ENCODE results near the gene MAP2K3. TPM values are rescaled to one million over a fixed set of nuclear protein-coding genes. Genes with fewer than 3 reads are reported as not detected.

Gene MAP2K3
- total RNA-seq, 2 experiments from 2014 or later = 122 to 123 TPM

DNA sequence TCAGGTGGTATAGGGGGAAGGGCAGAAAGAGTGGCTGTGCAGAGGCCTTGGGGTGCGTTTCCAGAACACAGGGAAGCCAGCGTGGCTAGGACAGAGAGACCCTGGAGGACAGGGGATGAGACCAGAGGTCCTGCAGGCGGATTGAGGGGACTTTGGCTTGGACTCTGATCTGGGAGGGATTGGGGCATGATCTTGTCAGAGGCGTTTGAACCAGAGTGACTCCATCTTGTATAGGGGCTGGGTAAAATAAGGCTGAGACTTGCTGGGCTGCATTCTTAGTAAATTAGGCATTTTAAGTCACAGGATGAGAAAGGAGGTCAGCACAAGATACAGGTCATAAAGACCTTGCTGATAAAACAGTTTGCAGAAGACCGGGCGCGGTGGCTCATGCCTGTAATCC is 25.9 kb upstream of the MAP2K3 start:
- no peak for DNase-seq
- CTCF ChIA-PET = interaction anchor here (1.1 kb wide), 1 partner anchor 21 kb away, joined by 9 read pairs; no protein-coding TSS in a partner anchor
- peaks cover 13% of the 10 kb centered on the region for H3K4me1 Mint-ChIP-seq

GRCh38 chr17:21262259-21262993 is 22.1 kb upstream of the MAP2K3 start:
- H3K27ac Mint-ChIP-seq = no peak overlapping the region
- no peaks in the 10 kb centered on the region for H3K27me3 Mint-ChIP-seq
- H3K4me1 Mint-ChIP-seq = peaks cover 12% of the 10 kb centered on the region
- no peak for DNase-seq
- no peak for ATAC-seq
- no peaks in the 10 kb centered on the region for H3K36me3 Mint-ChIP-seq (ENCODE audit: low read depth)
- H3K9me3 Mint-ChIP-seq (ENCODE audit: low read depth) = no peaks in the 10 kb centered on the region
- intact Hi-C loops (cut with DNase I, micrococcal nuclease) = no loop called here
- ChIA-PET POLR2A (no interaction called here), CTCF (interaction anchor here (0.6 kb wide), 1 partner anchor 10 kb away, joined by 3 read pairs; no protein-coding TSS in a partner anchor)
- no peak overlapping the region for H3K4me3 Mint-ChIP-seq

More for the DNA sequence above, 25.9 kb upstream of the MAP2K3 start:
- Mint-ChIP-seq H3K9me3 (ENCODE audit: low read depth) (no peaks in the 10 kb centered on the region), H3K36me3 (ENCODE audit: low read depth) (no peaks in the 10 kb centered on the region), H3K27me3 (no peaks in the 10 kb centered on the region), H3K4me3 (no peak overlapping the region), H3K27ac (no peak overlapping the region)
- POLR2A ChIA-PET = interaction anchor here (0.7 kb wide), 1 partner anchor 124 kb away, joined by 4 read pairs; no protein-coding TSS in a partner anchor
- intact Hi-C loops (cut with DNase I, micrococcal nuclease) = no loop called here
- no peak for ATAC-seq

GRCh38 chr17:21263376-21263775 is 21.1 kb upstream of the MAP2K3 start:
- intact Hi-C loops (cut with DNase I, micrococcal nuclease) = no loop called here
- Mint-ChIP-seq H3K27ac (no peak overlapping the region), H3K4me1 (peaks cover 20% of the 10 kb centered on the region), H3K9me3 (ENCODE audit: low read depth) (no peaks in the 10 kb centered on the region), H3K36me3 (ENCODE audit: low read depth) (no peaks in the 10 kb centered on the region), H3K4me3 (no peak overlapping the region), H3K27me3 (no peaks in the 10 kb centered on the region)
- POLR2A ChIA-PET = no interaction called here
- CTCF ChIA-PET = no interaction called here
- DNase-seq (no peak), ATAC-seq (peak; percentile 85)

- ChIA-PET CTCF (interaction anchor here (0.6 to 2.2 kb wide), 2 partner anchors 11 to 54 kb away, joined by 3 to 9 read pairs; no protein-coding TSS in a partner anchor), POLR2A (no interaction called here)
- Mint-ChIP-seq H3K27me3 (no peaks in the 10 kb centered on the region), H3K9me3 (ENCODE audit: low read depth) (no peaks in the 10 kb centered on the region), H3K4me1 (peaks cover 15% of the 10 kb centered on the region), H3K36me3 (ENCODE audit: low read depth) (no peaks in the 10 kb centered on the region), H3K27ac (peak overlapping the region; percentile 5), H3K4me3 (no peak overlapping the region)
- DNase-seq (no peak), ATAC-seq (peak; percentile 30)
- intact Hi-C loops (cut with DNase I, micrococcal nuclease) = no loop called here
Measured at GRCh38 chr17:21268596-21269188, 15.8 kb upstream of the MAP2K3 start.

DNA sequence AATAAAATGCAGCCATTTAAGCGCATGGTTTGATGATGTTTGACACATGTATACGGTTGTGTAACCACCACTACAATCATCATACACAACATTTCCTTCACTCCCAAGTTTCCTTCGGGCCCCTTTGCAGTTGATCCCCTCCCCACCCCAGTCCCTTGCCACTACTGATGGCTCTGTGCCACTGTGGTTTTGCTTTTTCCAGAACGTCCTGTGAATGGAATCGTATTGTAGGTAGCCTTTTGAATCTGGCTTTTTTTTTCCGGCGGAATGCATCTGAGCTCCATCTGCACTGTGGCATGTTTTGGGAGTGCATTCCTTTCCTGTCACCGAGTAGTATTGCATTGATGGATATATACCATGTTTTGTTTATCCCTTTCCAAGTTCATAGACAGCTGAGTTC is 15.1 kb upstream of the MAP2K3 start:
- ChIA-PET POLR2A (no interaction called here), CTCF (interaction anchor here (0.6 to 2.2 kb wide), 4 partner anchors 10 to 1072 kb away, joined by 3 to 9 read pairs (median 3); no protein-coding TSS in a partner anchor)
- Mint-ChIP-seq H3K4me3 (no peak overlapping the region), H3K27ac (no peak overlapping the region), H3K27me3 (no peaks in the 10 kb centered on the region), H3K9me3 (ENCODE audit: low read depth) (no peaks in the 10 kb centered on the region), H3K36me3 (ENCODE audit: low read depth) (no peaks in the 10 kb centered on the region), H3K4me1 (peaks cover 15% of the 10 kb centered on the region)
- ATAC-seq = no peak
- intact Hi-C loops (cut with DNase I, micrococcal nuclease) = no loop called here
- no peak for DNase-seq

DNA sequence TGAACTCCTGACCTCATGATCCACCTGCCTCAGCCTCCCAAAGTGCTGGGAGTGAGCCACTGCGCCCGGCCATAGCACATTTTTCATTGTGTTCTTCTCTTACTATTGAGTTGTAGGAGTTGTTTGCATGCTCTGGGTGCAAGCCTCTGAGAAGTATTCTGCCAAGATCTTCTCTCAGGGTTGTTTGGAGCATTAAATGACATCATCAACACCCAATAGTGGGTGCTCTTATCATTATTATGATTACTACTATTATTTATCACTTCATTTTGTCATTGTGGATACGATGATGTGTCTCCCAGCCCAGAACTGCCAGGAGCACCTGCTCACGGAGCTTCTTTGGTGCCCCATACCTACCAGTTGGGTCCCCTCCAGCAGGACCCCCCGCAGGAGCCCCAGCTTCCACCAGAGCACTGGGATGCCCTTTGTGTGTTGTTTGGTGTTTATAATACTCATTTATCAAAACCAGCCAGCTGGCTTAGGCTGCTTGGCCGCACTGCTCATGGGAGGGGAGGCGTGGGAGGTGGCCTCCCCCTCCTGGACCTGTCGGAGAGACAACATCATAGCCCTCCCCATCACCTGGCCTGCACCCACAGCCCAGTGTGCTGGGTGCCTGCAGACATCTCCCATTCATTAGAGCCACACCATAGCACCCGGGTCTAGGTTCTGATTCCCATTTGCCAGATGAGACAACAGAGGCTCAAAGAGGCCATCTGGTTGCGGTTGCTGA is 12.9 kb upstream of the MAP2K3 start:
- ChIA-PET CTCF (no interaction called here), POLR2A (no interaction called here)
- Mint-ChIP-seq H3K27me3 (no peaks in the 10 kb centered on the region), H3K27ac (no peak overlapping the region), H3K4me1 (peaks cover 24% of the 10 kb centered on the region), H3K36me3 (ENCODE audit: low read depth) (no peaks in the 10 kb centered on the region), H3K4me3 (no peak overlapping the region), H3K9me3 (ENCODE audit: low read depth) (no peaks in the 10 kb centered on the region)
- intact Hi-C loops (cut with DNase I, micrococcal nuclease) = no loop called here
- DNase-seq = no peak
- no peak for ATAC-seq

GRCh38 chr17:21272250-21272649 is 12.3 kb upstream of the MAP2K3 start:
- Mint-ChIP-seq H3K27ac (no peak overlapping the region), H3K36me3 (ENCODE audit: low read depth) (no peaks in the 10 kb centered on the region), H3K4me3 (no peak overlapping the region), H3K27me3 (no peaks in the 10 kb centered on the region), H3K4me1 (peaks cover 29% of the 10 kb centered on the region), H3K9me3 (ENCODE audit: low read depth) (no peaks in the 10 kb centered on the region)
- POLR2A ChIA-PET = no interaction called here
- CTCF ChIA-PET = no interaction called here
- DNase-seq = no peak
- intact Hi-C loops (cut with DNase I, micrococcal nuclease) = no loop called here
- ATAC-seq = no peak

GRCh38 chr17:21272881-21273792 is 11.4 kb upstream of the MAP2K3 start:
- no peak for DNase-seq
- no peak for ATAC-seq
- Mint-ChIP-seq H3K36me3 (ENCODE audit: low read depth) (no peaks in the 10 kb centered on the region), H3K9me3 (ENCODE audit: low read depth) (no peaks in the 10 kb centered on the region), H3K4me3 (no peak overlapping the region), H3K27me3 (no peaks in the 10 kb centered on the region), H3K27ac (no peak overlapping the region), H3K4me1 (peaks cover 29% of the 10 kb centered on the region)
- intact Hi-C loops (cut with DNase I, micrococcal nuclease) = no loop called here
- ChIA-PET POLR2A (no interaction called here), CTCF (no interaction called here)

DNA sequence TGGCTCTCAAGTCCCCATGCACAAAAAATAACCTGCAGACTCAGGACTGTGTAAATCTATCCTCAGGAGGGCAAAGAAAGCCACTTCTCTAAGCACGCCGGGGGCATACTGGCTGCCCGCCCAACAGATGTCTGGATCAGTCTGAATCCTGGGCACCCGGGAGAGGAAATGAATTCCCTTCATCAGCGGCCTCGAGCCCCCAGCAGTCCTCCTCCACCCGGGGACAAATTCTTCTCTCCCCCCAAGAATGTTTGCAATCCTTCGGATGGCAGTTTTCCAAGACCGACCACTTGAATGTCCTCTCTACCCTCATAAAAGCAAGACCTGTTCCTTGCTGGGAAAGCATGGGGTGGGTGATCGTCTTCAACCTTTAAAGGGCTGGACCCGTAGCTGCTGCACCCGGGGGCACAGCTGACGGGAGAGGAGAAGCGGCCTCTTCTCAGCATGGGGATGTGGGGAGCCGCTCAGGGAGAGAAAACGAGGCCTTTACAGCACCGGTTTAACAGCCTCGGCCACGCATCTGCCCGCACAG is 9.4 kb upstream of the MAP2K3 start:
- Mint-ChIP-seq H3K4me3 (peak overlapping the region; percentile 66), H3K9me3 (ENCODE audit: low read depth) (no peaks in the 10 kb centered on the region), H3K27me3 (no peaks in the 10 kb centered on the region), H3K4me1 (peaks cover 40% of the 10 kb centered on the region), H3K27ac (peak overlapping the region; percentile 25), H3K36me3 (ENCODE audit: low read depth) (no peaks in the 10 kb centered on the region)
- DNase-seq (peak; percentile 36), ATAC-seq (peak; percentile 4)
- intact Hi-C loops (cut with DNase I, micrococcal nuclease) = loop anchor here in 1 of 2 experiments (1.0 to 5.0 kb wide), 3 partner anchors 13 to 368 kb away; partner anchors contain the start of gene NATD1
- POLR2A ChIA-PET = no interaction called here
- CTCF ChIA-PET = interaction anchor here (0.9 to 3.1 kb wide), 5 partner anchors 9 to 238 kb away, joined by 3 to 34 read pairs (median 3); no protein-coding TSS in a partner anchor

GRCh38 chr17:21275579-21276263 is 8.8 kb upstream of the MAP2K3 start:
- peaks cover 46% of the 10 kb centered on the region for H3K4me1 Mint-ChIP-seq
- H3K4me3 Mint-ChIP-seq = peak overlapping the region; percentile 66
- no peaks in the 10 kb centered on the region for H3K9me3 Mint-ChIP-seq (ENCODE audit: low read depth)
- no peaks in the 10 kb centered on the region for H3K36me3 Mint-ChIP-seq (ENCODE audit: low read depth)
- no peaks in the 10 kb centered on the region for H3K27me3 Mint-ChIP-seq
- POLR2A ChIA-PET = interaction anchor here (1.2 kb wide), 1 partner anchor 12 kb away, joined by 6 read pairs; no protein-coding TSS in a partner anchor
- peak overlapping the region; percentile 61 for H3K27ac Mint-ChIP-seq
- ATAC-seq (peak; percentile 82), DNase-seq (peak; percentile 97)
- CTCF ChIA-PET = interaction anchor here (0.9 to 3.1 kb wide), 8 partner anchors 8 to 237 kb away, joined by 3 to 34 read pairs (median 4); partner anchors contain the start of gene USP22
- intact Hi-C loops (cut with DNase I, micrococcal nuclease) = loop anchor here in 1 of 2 experiments (1.0 to 5.0 kb wide), 3 partner anchors 13 to 368 kb away; partner anchors contain the start of gene NATD1

Measured in activated CD4-positive, alpha-beta T cell treated with anti-CD3 and anti-CD28 coated beads for 36 hours (primary cell).